Liver (tissue), 9 donors: ENCODE data around the gene TRMT11. TPM values are rescaled to one million over a fixed set of nuclear protein-coding genes. Genes with fewer than 3 reads are reported as not detected.
A peak's percentile ranks its signal among the peaks of the same experiment; 100 is the strongest.
"Not testable (repeated sequence)": the region's sequence is repeated elsewhere in the genome, so short reads cannot be mapped to it uniquely, and the experiment has no call there.

Experiments
- DNase-seq: peaks from one replicate; pipeline ENCODE4 v3.0.0-alpha.2; 2017; ENCODE audit warnings: low spot score
- H3K27ac ChIP-seq, 2 donors: one replicate each; pipeline ENCODE4 v1.7.0; 2013; ENCODE audit warnings: inconsistent platforms in 2 of 2, low read length in 2 of 2, control low read depth in 1 of 2, low read depth in 1 of 2, mild to moderate bottlenecking in 1 of 2
- H3K27me3 ChIP-seq, 4 donors: one replicate each; pipeline versions ENCODE4 v1.6.1 to v1.7.0; 2013; ENCODE audit warnings: low read length in 3 of 4, inconsistent platforms in 1 of 4, mild to moderate bottlenecking in 1 of 4, moderate library complexity in 1 of 4; ENCODE audit not compliant: control insufficient read depth in 4 of 4, insufficient read depth in 4 of 4
- H3K36me3 ChIP-seq, 4 donors: one replicate each; pipeline versions ENCODE4 v1.6.1 to v1.7.0; 2013; ENCODE audit warnings: low read length in 3 of 4, mild to moderate bottlenecking in 3 of 4, low read depth in 1 of 4, moderate library complexity in 1 of 4; ENCODE audit not compliant: control insufficient read depth in 4 of 4, insufficient read depth in 3 of 4
- H3K4me1 ChIP-seq, 4 donors: one replicate each; pipeline versions ENCODE4 v1.6.1 to v1.7.0; 2013; ENCODE audit warnings: low read length in 3 of 4, mild to moderate bottlenecking in 3 of 4, moderate library complexity in 1 of 4; ENCODE audit not compliant: control insufficient read depth in 4 of 4, insufficient read depth in 4 of 4
- H3K4me3 ChIP-seq, 3 donors: one replicate each; pipeline versions ENCODE4 v1.6.1 to v1.7.0; 2013; ENCODE audit warnings: low read length in 3 of 3, control low read depth in 1 of 3, low read depth in 1 of 3, mild to moderate bottlenecking in 1 of 3
- H3K9ac ChIP-seq, 2 donors: one replicate each; pipeline ENCODE4 v1.7.0; 2013; ENCODE audit warnings: low read length in 2 of 2, mild to moderate bottlenecking in 2 of 2, moderate library complexity in 2 of 2, control low read depth in 1 of 2, low read depth in 1 of 2
- H3K9me3 ChIP-seq, 4 donors: one replicate each; pipeline versions ENCODE4 v1.6.1 to v1.7.0; 2013; ENCODE audit warnings: low read length in 3 of 4; ENCODE audit not compliant: control insufficient read depth in 4 of 4
- ATF3 ChIP-seq: IDR thresholded peaks from 2 replicates; pipeline ENCODE4 v1.6.1; 2016; ENCODE audit warnings: antibody characterized with exemption
- EGR1 ChIP-seq, 2 donors: IDR thresholded peaks; 2 replicates each; pipeline ENCODE4 v1.6.1; 2016 to 2018; ENCODE audit warnings: antibody characterized with exemption in 2 of 2, low read depth in 2 of 2
- FOXA1 ChIP-seq: IDR thresholded peaks from 2 replicates; pipeline ENCODE4 v1.6.1; 2016; ENCODE audit warnings: antibody characterized with exemption
- FOXA2 ChIP-seq: IDR thresholded peaks from 2 replicates; pipeline ENCODE4 v1.6.1; 2016; ENCODE audit warnings: antibody characterized with exemption
- GABPA ChIP-seq, 2 donors: IDR thresholded peaks in 1 of 2; conservative IDR thresholded peaks in 1 of 2; 2 replicates each; pipeline ENCODE4 v1.6.1; 2016; ENCODE audit warnings: antibody characterized with exemption in 2 of 2, mild to moderate bottlenecking in 1 of 2, moderate library complexity in 1 of 2
- HNF4A ChIP-seq, 2 donors: conservative IDR thresholded peaks; 2 replicates each; pipeline ENCODE4 v1.6.1; 2016; ENCODE audit warnings: antibody characterized with exemption in 2 of 2, mild to moderate bottlenecking in 2 of 2
- HNF4G ChIP-seq: IDR thresholded peaks from 2 replicates; pipeline ENCODE4 v1.6.1; 2016; ENCODE audit warnings: antibody characterized with exemption
- JUND ChIP-seq, 2 donors: IDR thresholded peaks; 2 replicates each; pipeline ENCODE4 v1.6.1; 2016; ENCODE audit warnings: antibody characterized with exemption in 2 of 2
- MAX ChIP-seq: IDR thresholded peaks from 2 replicates; pipeline ENCODE4 v1.6.1; 2016; ENCODE audit warnings: antibody characterized with exemption
- NR2F2 ChIP-seq: IDR thresholded peaks from 2 replicates; pipeline ENCODE4 v1.6.1; 2016; ENCODE audit warnings: antibody characterized with exemption
- RAD21 ChIP-seq, 2 donors: IDR thresholded peaks; 2 replicates each; pipeline ENCODE4 v1.6.1; 2016; ENCODE audit warnings: antibody characterized with exemption in 2 of 2, mild to moderate bottlenecking in 2 of 2
- REST ChIP-seq: IDR thresholded peaks from 2 replicates; pipeline ENCODE4 v1.6.1; 2016; ENCODE audit warnings: antibody characterized with exemption, mild to moderate bottlenecking
- RXRA ChIP-seq, 2 donors: IDR thresholded peaks; 2 replicates each; pipeline ENCODE4 v1.6.1; 2017 to 2018; ENCODE audit warnings: antibody characterized with exemption in 2 of 2, mild to moderate bottlenecking in 1 of 2
- SP1 ChIP-seq: IDR thresholded peaks from 2 replicates; pipeline ENCODE4 v1.6.1; 2018; ENCODE audit warnings: antibody characterized with exemption, mild to moderate bottlenecking
- TAF1 ChIP-seq: conservative IDR thresholded peaks from 2 replicates; pipeline ENCODE4 v1.6.1; 2016; ENCODE audit warnings: antibody characterized with exemption, mild to moderate bottlenecking
- YY1 ChIP-seq: IDR thresholded peaks from 2 replicates; pipeline ENCODE4 v1.6.1; 2016; ENCODE audit warnings: antibody characterized with exemption, mild to moderate bottlenecking
- ZBTB33 ChIP-seq: IDR thresholded peaks from 2 replicates; pipeline ENCODE4 v1.6.1; 2016; ENCODE audit warnings: antibody characterized with exemption
- WGBS: extraction: QIAGEN DNeasy Blood & Tissue Kit; methylation state at CpG from one replicate; pipeline ENCODE4 v1.1.7; 2013; 5-methylcytosine and 5-hydroxymethylcytosine counted together
- polyA plus RNA-seq, 2 donors: library from polyadenylated mRNA; stranded (reverse) in 1 of 2; unstranded in 1 of 2; fragments of 200-250 nt in 1 of 2; fragments of >200 nt in 1 of 2; fragmentation: Nextera tagmentation in 1 of 2; extraction: Ambion mirVana in 1 of 2; gene quantifications; one replicate each; pipeline versions ENCODE4 v1.2.1 to v1.2.3, GENCODE V29; 2013 to 2015
- total RNA-seq, 2 donors: library from RNA; depleted of rRNA; stranded (reverse); fragments of >200 nt; gene quantifications; one replicate each; pipeline ENCODE4 v1.2.3, GENCODE V29; 2014
- donor health status: healthy.
- donor health status: healthy.
- donor health status: healthy.
- donor health status: healthy.
- donor health status: healthy.

The TRMT11 gene
- total and polyA plus RNA-seq, 4 donors, result 9.9 to 82.3 (median 17.2) TPM

- peaks cover 5 to 43% (median 31%) of the 10 kb centered on the region in 4 donors for H3K36me3 ChIP-seq
- TF ChIP-seq ATF3, result peak; percentile 52
- H3K4me3 ChIP-seq, H3K4me1 ChIP-seq, DNase-seq, H3K27me3 ChIP-seq, H3K9me3 ChIP-seq, H3K9ac ChIP-seq: not testable (repeated sequence)
- peak overlapping the region in 1 of 2 donors; percentile 28 for H3K27ac ChIP-seq
- 56% methylated on average over 3 of the region's 3 CpGs for WGBS
These were observed 37.1 kb downstream of the TRMT11 start for GRCh38 chr6:126023474-126023873.

- no peaks in the 10 kb centered on the region for H3K9me3 ChIP-seq
- H3K9ac ChIP-seq, result no peak overlapping the region
- no peak for TF ChIP-seq NR2F2
- TF ChIP-seq SP1, result no peak
- TF ChIP-seq RAD21 (IDR thresholded peaks at IDR 0.05), result no peak
- no peak for TF ChIP-seq HNF4G
- TF ChIP-seq RXRA (IDR thresholded peaks at IDR 0.05), result no peak
- TF ChIP-seq FOXA2, result no peak
- no peak for TF ChIP-seq TAF1
- TF ChIP-seq MAX, result no peak
- TF ChIP-seq YY1, result no peak
- TF ChIP-seq FOXA1, result no peak
- no peak for TF ChIP-seq ZBTB33
- TF ChIP-seq EGR1 (IDR thresholded peaks at IDR 0.05; ENCODE audit: low read depth in 2 of 2), result no peak
- no peak for TF ChIP-seq HNF4A (conservative IDR thresholded peaks at IDR 0.05)
- no peak for TF ChIP-seq ATF3
- no peak for TF ChIP-seq JUND (IDR thresholded peaks at IDR 0.05)
- WGBS, result 95% methylated on average over 2 of the region's 2 CpGs
- no peak overlapping the region for H3K4me3 ChIP-seq
- peaks cover 5 to 25% (median 19%) of the 10 kb centered on the region in 4 donors for H3K36me3 ChIP-seq
- no peak for DNase-seq
- H3K27ac ChIP-seq, result no peak overlapping the region
- no peaks in the 10 kb centered on the region for H3K27me3 ChIP-seq
- H3K4me1 ChIP-seq, result no peaks in the 10 kb centered on the region
These were observed 39.7 kb downstream of the TRMT11 start for GRCh38 chr6:126026001-126026400.

GRCh38 chr6:126027601-126028000 lies 41.3 kb downstream of the TRMT11 start:
- TF ChIP-seq SP1, result no peak
- no peak for TF ChIP-seq REST
- no peak for TF ChIP-seq GABPA (IDR thresholded peaks at IDR 0.05 in 1 of 2, conservative IDR thresholded peaks at IDR 0.05 in 1 of 2)
- TF ChIP-seq EGR1 (IDR thresholded peaks at IDR 0.05; ENCODE audit: low read depth in 2 of 2), result no peak
- no peak for TF ChIP-seq FOXA2
- TF ChIP-seq HNF4G, result no peak
- peaks cover 1 to 14% (median 10%) of the 10 kb centered on the region in 4 donors for H3K36me3 ChIP-seq
- H3K27ac ChIP-seq, result no peak overlapping the region
- H3K4me1 ChIP-seq, result no peaks in the 10 kb centered on the region
- no peaks in the 10 kb centered on the region for H3K27me3 ChIP-seq
- no peak for DNase-seq
- H3K9ac ChIP-seq, result no peak overlapping the region
- H3K4me3 ChIP-seq, result no peak overlapping the region
- H3K9me3 ChIP-seq, result no peaks in the 10 kb centered on the region
